ENCODE measurements around the gene OR10A4.

DNA sequence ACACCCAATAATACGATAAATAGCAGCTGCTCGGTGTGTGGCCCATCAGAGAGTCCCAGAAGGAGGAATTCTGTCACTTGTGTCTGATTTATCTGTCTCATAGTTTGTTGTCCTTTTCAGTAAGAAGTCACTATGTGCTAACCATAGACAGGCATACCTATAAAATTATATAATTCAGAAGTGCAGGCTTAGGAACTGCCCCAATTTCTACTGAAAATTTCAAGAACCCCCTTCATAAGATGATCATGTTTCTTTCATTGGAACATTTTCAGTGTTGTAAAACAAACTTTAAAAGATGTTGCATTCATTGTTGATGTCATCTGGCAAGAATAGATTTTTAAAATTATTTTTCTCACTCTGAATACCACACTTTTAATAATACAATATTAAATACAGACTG is 16.0 kb downstream of the OR10A4 start, which contains the start of gene OR2D2:
- TF ChIP-seq, protein P1, sequence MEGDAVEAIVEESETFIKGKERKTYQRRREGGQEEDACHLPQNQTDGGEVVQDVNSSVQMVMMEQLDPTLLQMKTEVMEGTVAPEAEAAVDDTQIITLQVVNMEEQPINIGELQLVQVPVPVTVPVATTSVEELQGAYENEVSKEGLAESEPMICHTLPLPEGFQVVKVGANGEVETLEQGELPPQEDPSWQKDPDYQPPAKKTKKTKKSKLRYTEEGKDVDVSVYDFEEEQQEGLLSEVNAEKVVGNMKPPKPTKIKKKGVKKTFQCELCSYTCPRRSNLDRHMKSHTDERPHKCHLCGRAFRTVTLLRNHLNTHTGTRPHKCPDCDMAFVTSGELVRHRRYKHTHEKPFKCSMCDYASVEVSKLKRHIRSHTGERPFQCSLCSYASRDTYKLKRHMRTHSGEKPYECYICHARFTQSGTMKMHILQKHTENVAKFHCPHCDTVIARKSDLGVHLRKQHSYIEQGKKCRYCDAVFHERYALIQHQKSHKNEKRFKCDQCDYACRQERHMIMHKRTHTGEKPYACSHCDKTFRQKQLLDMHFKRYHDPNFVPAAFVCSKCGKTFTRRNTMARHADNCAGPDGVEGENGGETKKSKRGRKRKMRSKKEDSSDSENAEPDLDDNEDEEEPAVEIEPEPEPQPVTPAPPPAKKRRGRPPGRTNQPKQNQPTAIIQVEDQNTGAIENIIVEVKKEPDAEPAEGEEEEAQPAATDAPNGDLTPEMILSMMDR (IDR thresholded peaks at IDR 0.05; ENCODE audit: low read depth, low read length), result no peak
- no peak for TF ChIP-seq EZH2phosphoT487 (IDR thresholded peaks at IDR 0.05; ENCODE audit: low read depth)
